Measurements from ENCODE around the gene SGCG.

- TF ChIP-seq CTCF (IDR thresholded peaks at IDR 0.05) (no peak), EP300 (IDR thresholded peaks at IDR 0.05) (no peak)
Observed at GRCh38 chr13:23201870-23202269, 21.1 kb downstream of the SGCG start.
